Tibial artery (tissue), 4 donors: ENCODE data around the gene BOD1.

Source experiments
- DNase-seq, 2 donors: peaks; one replicate each; pipeline ENCODE4 v3.0.0-alpha.2; 2019
- H3K27ac ChIP-seq, 2 donors: fragments of 200-600 bp; sonication (generic) in 1 of 2; 1 replicate in 1 of 2; 2 replicates in 1 of 2; pipeline ENCODE4 v1.5.1; 2018 to 2019; ENCODE audit warnings: mild to moderate bottlenecking in 1 of 2
- H3K27me3 ChIP-seq, 2 donors: fragments of 200-600 bp; sonication (generic) in 1 of 2; one replicate each; pipeline versions ENCODE4 v1.5.1 to v1.6.0; 2016 to 2019
- H3K36me3 ChIP-seq, 3 donors: fragments of 200-600 bp; sonication (generic) in 2 of 3; one replicate each; pipeline ENCODE4 v1.5.1; 2016 to 2019; ENCODE audit warnings: mild to moderate bottlenecking in 2 of 3
- H3K4me1 ChIP-seq, 4 donors: fragments of 200-600 bp; sonication (generic) in 2 of 4; 1 replicate in 3 of 4; 2 replicates in 1 of 4; pipeline ENCODE4 v1.5.1; 2016 to 2019
- H3K4me3 ChIP-seq, 2 donors: fragments of 200-600 bp; sonication (generic) in 1 of 2; 1 replicate in 1 of 2; 2 replicates in 1 of 2; pipeline ENCODE4 v1.5.1; 2018 to 2019; ENCODE audit warnings: mild to moderate bottlenecking in 2 of 2
- H3K9me3 ChIP-seq, 3 donors: fragments of 200-600 bp; sonication (generic) in 1 of 3; one replicate each; pipeline ENCODE4 v1.5.1; 2016 to 2019
- intact Hi-C: fragments of 100-400 bp; cut with DNase I; formaldehyde crosslinking; loops from one replicate; pipeline ENCODE4 v1.15.0; 2023; ENCODE audit warnings: low total_unique reads
- TF ChIP-seq, protein P1 (sequence below), 2 experiments: fragments of 200-600 bp in 1 of 2; fragments of 450-650 bp in 1 of 2; IDR thresholded peaks; one replicate each; pipeline ENCODE4 v1.5.1; 2017 to 2019; ENCODE audit warnings: antibody characterized with exemption in 2 of 2, mild to moderate bottlenecking in 1 of 2, moderate library complexity in 1 of 2

Gene BOD1

DNA sequence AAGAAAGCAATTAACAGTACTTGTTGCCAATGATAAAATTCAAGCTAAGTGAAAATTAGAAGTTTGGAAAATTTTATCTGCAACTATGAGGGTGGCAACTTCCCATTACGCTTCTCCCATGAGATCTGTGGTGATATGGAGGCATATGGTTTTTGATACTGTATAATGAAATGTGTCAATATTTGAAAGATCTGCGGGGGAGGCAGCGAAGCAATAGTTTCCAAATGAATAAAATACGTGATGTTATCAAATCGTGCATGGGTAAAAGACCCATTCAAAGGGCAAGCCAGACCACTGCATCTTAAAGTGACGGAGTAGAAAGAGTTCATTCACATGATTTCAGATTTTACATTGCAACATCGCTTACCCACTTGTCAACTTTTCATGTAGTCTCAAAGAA is 20.9 kb upstream of the BOD1 start:
- TF ChIP-seq, protein P1, sequence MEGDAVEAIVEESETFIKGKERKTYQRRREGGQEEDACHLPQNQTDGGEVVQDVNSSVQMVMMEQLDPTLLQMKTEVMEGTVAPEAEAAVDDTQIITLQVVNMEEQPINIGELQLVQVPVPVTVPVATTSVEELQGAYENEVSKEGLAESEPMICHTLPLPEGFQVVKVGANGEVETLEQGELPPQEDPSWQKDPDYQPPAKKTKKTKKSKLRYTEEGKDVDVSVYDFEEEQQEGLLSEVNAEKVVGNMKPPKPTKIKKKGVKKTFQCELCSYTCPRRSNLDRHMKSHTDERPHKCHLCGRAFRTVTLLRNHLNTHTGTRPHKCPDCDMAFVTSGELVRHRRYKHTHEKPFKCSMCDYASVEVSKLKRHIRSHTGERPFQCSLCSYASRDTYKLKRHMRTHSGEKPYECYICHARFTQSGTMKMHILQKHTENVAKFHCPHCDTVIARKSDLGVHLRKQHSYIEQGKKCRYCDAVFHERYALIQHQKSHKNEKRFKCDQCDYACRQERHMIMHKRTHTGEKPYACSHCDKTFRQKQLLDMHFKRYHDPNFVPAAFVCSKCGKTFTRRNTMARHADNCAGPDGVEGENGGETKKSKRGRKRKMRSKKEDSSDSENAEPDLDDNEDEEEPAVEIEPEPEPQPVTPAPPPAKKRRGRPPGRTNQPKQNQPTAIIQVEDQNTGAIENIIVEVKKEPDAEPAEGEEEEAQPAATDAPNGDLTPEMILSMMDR (IDR thresholded peaks at IDR 0.05) = no peak
- H3K36me3 ChIP-seq = no peaks in the 10 kb centered on the region
- H3K4me1 ChIP-seq = no peaks in the 10 kb centered on the region
- intact Hi-C loops = no loop called here
- no peak overlapping the region for H3K27ac ChIP-seq
- H3K4me3 ChIP-seq = no peak overlapping the region
- peaks cover 0 to 3% of the 10 kb centered on the region in 2 donors for H3K27me3 ChIP-seq
- H3K9me3 ChIP-seq = no peaks in the 10 kb centered on the region
- no peak for DNase-seq

DNA sequence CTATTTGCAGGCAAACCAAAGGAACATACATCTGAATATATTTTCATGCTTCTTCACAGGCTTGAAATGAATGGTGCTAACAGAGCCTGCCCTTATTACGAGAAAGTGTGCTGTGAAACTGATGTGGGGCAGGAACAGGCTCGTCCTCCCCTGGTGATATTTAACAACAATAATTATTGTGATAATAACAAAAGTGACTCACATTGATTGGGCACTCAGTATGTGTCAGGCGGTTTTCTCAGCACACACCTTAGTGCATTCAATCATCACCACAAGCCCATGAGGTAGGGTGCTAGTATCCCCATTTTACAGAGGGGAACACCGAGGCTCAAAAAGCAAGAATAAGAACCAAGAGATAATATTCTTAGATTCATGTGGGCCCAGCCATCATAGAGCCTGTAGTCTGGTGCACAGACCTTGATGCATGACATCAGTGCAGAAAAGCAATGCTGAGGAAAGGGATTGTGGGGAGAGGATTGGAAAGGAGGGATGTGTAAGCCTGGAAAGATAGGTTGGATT is 18.1 kb upstream of the BOD1 start:
- Histone ChIP-seq H3K4me3 (no peak overlapping the region), H3K36me3 (no peaks in the 10 kb centered on the region), H3K27ac (no peak overlapping the region), H3K27me3 (peaks cover 0 to 6% of the 10 kb centered on the region in 2 donors), H3K9me3 (no peaks in the 10 kb centered on the region), H3K4me1 (peaks cover 0 to 4% (median 0%) of the 10 kb centered on the region in 4 donors)
- no peak for DNase-seq
- TF ChIP-seq, protein P1 (IDR thresholded peaks at IDR 0.05) = no peak
- intact Hi-C loops = no loop called here

DNA sequence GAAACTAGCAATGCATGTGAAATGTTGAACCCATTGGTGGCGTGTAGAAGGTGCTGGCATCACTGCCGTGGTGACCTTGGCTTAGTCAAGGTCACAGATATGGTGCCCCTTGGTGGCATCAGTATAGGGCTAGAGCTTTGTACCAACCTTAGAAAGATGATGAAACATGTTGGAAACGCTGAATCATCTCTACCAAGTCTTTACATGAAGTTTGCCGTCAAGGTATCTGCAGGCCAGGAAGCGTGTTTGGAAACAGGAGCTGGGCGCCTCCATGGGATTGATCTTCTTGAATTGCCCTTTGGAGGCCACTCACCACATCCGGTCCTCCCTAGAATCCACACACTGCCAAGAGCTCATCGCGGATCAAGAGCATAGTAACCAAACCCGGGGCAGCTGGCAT is 16.9 kb upstream of the BOD1 start:
- Histone ChIP-seq H3K4me3 (no peak overlapping the region), H3K4me1 (peaks cover 0 to 4% (median 0%) of the 10 kb centered on the region in 4 donors), H3K9me3 (no peaks in the 10 kb centered on the region), H3K27ac (no peak overlapping the region), H3K36me3 (no peaks in the 10 kb centered on the region), H3K27me3 (peaks cover 0 to 8% of the 10 kb centered on the region in 2 donors)
- TF ChIP-seq, protein P1 (IDR thresholded peaks at IDR 0.05) = no peak
- no peak for DNase-seq
- intact Hi-C loops = no loop called here

DNA sequence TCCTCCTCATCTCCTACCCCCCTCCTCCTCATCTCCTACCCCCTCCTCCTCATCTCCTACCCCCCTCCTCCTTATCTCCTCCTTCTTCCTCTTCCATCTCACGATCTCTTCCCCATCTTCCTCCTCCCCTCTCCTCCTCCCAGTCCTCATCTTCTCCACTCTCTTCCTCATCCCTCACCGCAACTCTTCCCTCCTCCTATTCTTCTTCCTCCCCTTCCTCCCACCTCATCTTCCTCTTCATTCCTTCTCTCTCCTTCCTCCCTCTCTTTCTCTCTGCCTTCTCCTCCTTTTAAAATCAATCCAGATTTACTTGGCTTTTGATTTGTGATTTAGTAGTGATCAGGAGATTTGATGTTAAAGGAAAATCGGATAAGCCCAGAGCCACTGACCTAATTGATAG is 15.0 kb upstream of the BOD1 start:
- Histone ChIP-seq H3K27me3 (peaks cover 0 to 15% of the 10 kb centered on the region in 2 donors), H3K9me3 (no peaks in the 10 kb centered on the region), H3K36me3 (no peaks in the 10 kb centered on the region), H3K4me3 (no peak overlapping the region), H3K4me1 (peaks cover 0 to 4% (median 0%) of the 10 kb centered on the region in 4 donors), H3K27ac (no peak overlapping the region)
- no peak for DNase-seq
- TF ChIP-seq, protein P1 (IDR thresholded peaks at IDR 0.05) = no peak
- intact Hi-C loops = no loop called here

DNA sequence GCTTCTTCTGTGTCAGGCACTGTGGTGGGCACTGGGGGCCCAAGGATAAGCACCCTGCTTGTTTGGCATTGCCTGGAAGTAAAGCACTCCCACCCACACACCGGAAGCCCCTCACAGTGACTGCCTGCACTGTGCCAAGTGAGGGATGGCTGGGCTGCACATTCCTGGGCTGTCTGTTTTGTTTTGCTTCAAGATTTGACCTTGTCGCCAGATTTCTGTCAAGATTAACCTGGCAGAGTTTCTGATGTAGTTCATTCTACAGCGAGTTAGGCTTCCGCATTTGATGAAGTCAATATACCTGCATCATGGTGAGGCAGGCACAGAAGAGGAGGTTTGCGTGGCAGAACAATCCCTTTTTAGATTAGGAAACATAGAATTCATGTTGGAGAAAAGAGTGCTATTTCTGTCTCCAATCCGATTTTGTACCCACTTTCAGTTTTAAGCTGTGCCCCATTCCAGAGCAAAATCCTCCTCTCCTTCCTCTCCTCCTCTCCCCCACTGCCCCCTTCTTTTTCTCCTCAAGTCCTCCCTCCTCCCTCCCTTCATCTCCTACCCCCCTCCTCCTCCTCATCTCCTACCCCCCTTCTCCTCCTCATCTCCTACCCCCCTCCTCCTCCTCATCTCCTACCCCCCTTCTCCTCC is 14.4 kb upstream of the BOD1 start:
- Histone ChIP-seq H3K4me3 (no peak overlapping the region), H3K9me3 (no peaks in the 10 kb centered on the region), H3K27me3 (peaks cover 0 to 17% of the 10 kb centered on the region in 2 donors), H3K27ac (no peak overlapping the region), H3K4me1 (peaks cover 0 to 4% (median 0%) of the 10 kb centered on the region in 4 donors), H3K36me3 (no peaks in the 10 kb centered on the region)
- DNase-seq = no peak
- intact Hi-C loops = no loop called here
- TF ChIP-seq, protein P1 (IDR thresholded peaks at IDR 0.05) = no peak
